ENCODE results near the gene RNF112.

GRCh38 chr17:19391432-19391831, 19.6 kb upstream of the RNF112 start:
- TF ChIP-seq POLR2A (IDR thresholded peaks at IDR 0.05; ENCODE audit: low read depth, low read length) (no peak), TAF1 (IDR thresholded peaks at IDR 0.05; ENCODE audit: borderline replicate concordance, low read depth, low read length) (no peak)

All from GM12892 (cell line).